Measurements from ENCODE around the gene TMEM52.

DNA sequence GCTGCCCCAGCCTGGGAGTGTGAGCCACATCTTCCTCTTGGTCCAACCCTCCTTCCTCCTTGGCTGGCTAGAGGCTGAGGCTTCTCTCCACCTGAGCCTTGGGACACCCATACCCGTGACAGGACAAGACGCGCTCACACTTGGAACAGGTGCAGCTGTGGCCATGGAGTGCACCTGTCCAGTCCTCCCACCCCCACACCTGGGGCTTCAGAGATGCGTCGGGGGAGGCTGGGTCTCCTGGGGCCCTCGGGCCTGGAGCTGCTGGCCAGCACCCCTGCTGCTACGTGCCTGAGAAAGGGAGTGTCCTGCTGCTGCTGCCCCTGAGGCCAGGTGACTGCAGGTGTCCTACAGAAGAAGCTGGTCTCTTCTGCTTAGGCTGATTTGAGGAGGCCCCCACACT, 37.0 kb upstream of the TMEM52 start:
- no peak for TF ChIP-seq ZNF384 (IDR thresholded peaks at IDR 0.05)
- no peak for TF ChIP-seq FOXA1 (IDR thresholded peaks at IDR 0.05)
- no peak for TF ChIP-seq SP1 (IDR thresholded peaks at IDR 0.05)

All from HEK293T (cell line).